HG03025 (cell line): ENCODE results near the gene FANCC.

Experiments
- ATAC-seq: cut with Tn5 transposase; IDR thresholded peaks from one replicate; pipeline ENCODE4 v1.9.1; 2021; ENCODE audit warnings: mild to moderate bottlenecking, moderate library complexity; ENCODE audit not compliant: unreplicated experiment, low FRiP score

Gene FANCC

GRCh38 chr9:95157481-95158151, 159.9 kb downstream of the FANCC start:
- ATAC-seq: peak; percentile 86

- no peak for ATAC-seq
Measured at GRCh38 chr9:95156074-95156473, 161.4 kb downstream of the FANCC start.

- ATAC-seq: no peak
Measured at GRCh38 chr9:95155220-95155619, 162.3 kb downstream of the FANCC start.

- no peak for ATAC-seq
Measured at GRCh38 chr9:95150903-95151302, 166.6 kb downstream of the FANCC start.

- no peak for ATAC-seq
Measured at GRCh38 chr9:95148208-95148520, 169.3 kb downstream of the FANCC start.

- ATAC-seq: no peak
Measured at GRCh38 chr9:95147452-95148207, 169.9 kb downstream of the FANCC start.

GRCh38 chr9:95143591-95144561, 173.6 kb downstream of the FANCC start:
- no peak for ATAC-seq

GRCh38 chr9:95142728-95143127, 174.8 kb downstream of the FANCC start:
- ATAC-seq: no peak

GRCh38 chr9:95142315-95142714, 175.2 kb downstream of the FANCC start:
- no peak for ATAC-seq

- no peak for ATAC-seq
Measured at GRCh38 chr9:95140821-95141220, 176.7 kb downstream of the FANCC start.

GRCh38 chr9:95139126-95139525, 178.4 kb downstream of the FANCC start:
- no peak for ATAC-seq

- no peak for ATAC-seq
Measured at GRCh38 chr9:95138474-95138873, 179.0 kb downstream of the FANCC start.

GRCh38 chr9:95137587-95138145, 179.8 kb downstream of the FANCC start:
- ATAC-seq: no peak

- ATAC-seq: no peak
Measured at GRCh38 chr9:95135756-95136155, 181.8 kb downstream of the FANCC start.

GRCh38 chr9:95134457-95134881, 183.0 kb downstream of the FANCC start:
- no peak for ATAC-seq

GRCh38 chr9:95133325-95133705, 184.2 kb downstream of the FANCC start:
- no peak for ATAC-seq

- no peak for ATAC-seq
Measured at GRCh38 chr9:95132366-95133324, 184.9 kb downstream of the FANCC start.

- ATAC-seq: no peak
Measured at GRCh38 chr9:95131023-95131943, 186.2 kb downstream of the FANCC start.

GRCh38 chr9:95130484-95130883, 187.0 kb downstream of the FANCC start:
- ATAC-seq: no peak
